Measurements from ENCODE around the gene BMP3. TPM values are rescaled to one million over a fixed set of nuclear protein-coding genes. Genes with fewer than 3 reads are reported as not detected.

The BMP3 gene
- total and polyA plus RNA-seq, 2 of the 8 experiments (the other 6 are each of a cell fraction or from before 2014, with no cell fraction given), result 0.02 TPM; not detected in 1

DNA sequence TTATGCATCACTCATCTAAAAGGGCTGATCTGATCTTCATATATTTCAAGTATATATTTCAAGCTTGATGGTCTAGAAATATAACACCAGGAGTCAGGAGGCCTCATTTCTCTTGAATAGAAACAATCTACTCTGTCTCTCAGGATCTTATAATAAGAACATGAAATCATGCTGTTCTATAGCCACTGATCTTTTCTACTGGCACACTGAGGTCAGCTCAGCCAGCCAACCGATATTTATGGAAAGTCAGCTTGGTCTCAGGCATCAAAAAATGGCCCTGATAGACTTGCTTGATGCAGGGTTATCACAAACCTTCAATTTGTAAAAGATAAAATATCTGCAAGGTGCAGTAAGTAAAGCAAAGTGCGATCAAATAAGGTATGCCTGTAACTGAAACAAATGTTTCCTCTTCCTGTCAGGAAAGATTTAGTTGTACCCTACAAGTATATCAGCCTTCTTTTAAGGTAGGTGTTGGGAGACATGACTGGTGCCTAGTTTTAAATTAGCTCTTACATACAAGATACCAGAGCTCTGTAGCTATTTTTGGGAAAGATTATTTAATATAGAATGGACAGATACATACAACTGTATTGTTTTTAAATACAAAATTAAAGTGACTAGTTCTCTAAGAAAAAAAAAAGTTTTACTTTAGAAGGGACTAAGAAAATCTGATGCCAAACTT is 63.4 kb downstream of the BMP3 start:
- no peak overlapping the region for H3K4ac ChIP-seq (replicated peaks; ENCODE audit: insufficient read length, low read depth, low read length)
- TF ChIP-seq JUND (IDR thresholded peaks at IDR 0.05; ENCODE audit: low read length), result no peak
- TF ChIP-seq RBBP5 (IDR thresholded peaks at IDR 0.05; ENCODE audit: borderline replicate concordance, low read depth, low read length), result no peak
- no peak for TF ChIP-seq CBX5 (IDR thresholded peaks at IDR 0.05; ENCODE audit: low read depth, low read length)
- no peak for TF ChIP-seq JUN (IDR thresholded peaks at IDR 0.05; ENCODE audit: low read depth, low read length)
- TF ChIP-seq POU5F1 (IDR thresholded peaks at IDR 0.05; ENCODE audit: low read depth, low read length), result no peak
- TF ChIP-seq SP4 (IDR thresholded peaks at IDR 0.05; ENCODE audit: low read length), result no peak
- TF ChIP-seq ZNF274 (IDR thresholded peaks at IDR 0.05; ENCODE audit: borderline replicate concordance, extremely low read depth, low read length), result no peak
- TF ChIP-seq, protein P1, sequence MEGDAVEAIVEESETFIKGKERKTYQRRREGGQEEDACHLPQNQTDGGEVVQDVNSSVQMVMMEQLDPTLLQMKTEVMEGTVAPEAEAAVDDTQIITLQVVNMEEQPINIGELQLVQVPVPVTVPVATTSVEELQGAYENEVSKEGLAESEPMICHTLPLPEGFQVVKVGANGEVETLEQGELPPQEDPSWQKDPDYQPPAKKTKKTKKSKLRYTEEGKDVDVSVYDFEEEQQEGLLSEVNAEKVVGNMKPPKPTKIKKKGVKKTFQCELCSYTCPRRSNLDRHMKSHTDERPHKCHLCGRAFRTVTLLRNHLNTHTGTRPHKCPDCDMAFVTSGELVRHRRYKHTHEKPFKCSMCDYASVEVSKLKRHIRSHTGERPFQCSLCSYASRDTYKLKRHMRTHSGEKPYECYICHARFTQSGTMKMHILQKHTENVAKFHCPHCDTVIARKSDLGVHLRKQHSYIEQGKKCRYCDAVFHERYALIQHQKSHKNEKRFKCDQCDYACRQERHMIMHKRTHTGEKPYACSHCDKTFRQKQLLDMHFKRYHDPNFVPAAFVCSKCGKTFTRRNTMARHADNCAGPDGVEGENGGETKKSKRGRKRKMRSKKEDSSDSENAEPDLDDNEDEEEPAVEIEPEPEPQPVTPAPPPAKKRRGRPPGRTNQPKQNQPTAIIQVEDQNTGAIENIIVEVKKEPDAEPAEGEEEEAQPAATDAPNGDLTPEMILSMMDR (IDR thresholded peaks at IDR 0.05; ENCODE audit: control extremely low read depth in 1 of 3, insufficient read depth in 1 of 3, low read depth in 1 of 3, low read length in 3 of 3), result no peak
- TF ChIP-seq BCL11A (IDR thresholded peaks at IDR 0.05; ENCODE audit: low read depth in 2 of 2, low read length in 2 of 2), result no peak
- TF ChIP-seq CBX8 (IDR thresholded peaks at IDR 0.05; ENCODE audit: borderline replicate concordance, low read depth, low read length), result no peak

More for the DNA sequence above, 63.4 kb downstream of the BMP3 start:
- Histone ChIP-seq H4K5ac (ENCODE audit: insufficient read length, low read depth, low read length) (no peak overlapping the region), H3K27ac (ENCODE audit: low read depth, low read length) (no peak overlapping the region), H3K79me1 (ENCODE audit: low read depth, low read length) (no peaks in the 10 kb centered on the region), H3K27me3 (replicated peaks in 1 of 4; ENCODE audit: control insufficient read depth in 3 of 4, extremely low read depth in 1 of 4, insufficient read depth in 3 of 4, low read length in 3 of 4) (no peaks in the 10 kb centered on the region), H2BK5ac (ENCODE audit: low read depth, low read length) (no peak overlapping the region), H4K20me1 (replicated peaks in 1 of 2; ENCODE audit: control insufficient read depth in 1 of 2, insufficient read depth in 2 of 2, low read length in 2 of 2) (no peaks in the 10 kb centered on the region), H3K14ac (ENCODE audit: insufficient read length) (no peak overlapping the region), H4K91ac (replicated peaks; ENCODE audit: insufficient read length, low read length) (no peak overlapping the region), H3K36me3 (ENCODE audit: control insufficient read depth in 2 of 4, insufficient read depth in 4 of 4, low read length in 3 of 4) (no peaks in the 10 kb centered on the region), H3K23ac (ENCODE audit: insufficient read length) (no peak overlapping the region), H2BK15ac (ENCODE audit: low read length) (no peak overlapping the region), H3K56ac (replicated peaks; ENCODE audit: insufficient read length, low read depth, low read length) (no peak overlapping the region), H2BK12ac (ENCODE audit: low read depth, low read length) (no peak overlapping the region), H2BK20ac (ENCODE audit: low read length) (no peak overlapping the region), H2BK120ac (replicated peaks; ENCODE audit: low read depth, low read length) (no peak overlapping the region), H2AFZ (ENCODE audit: low read length) (no peak overlapping the region), H3K18ac (ENCODE audit: extremely low read depth, low read length) (no peak overlapping the region), H3K9me3 (ENCODE audit: insufficient read depth in 2 of 2, low read depth in 1 of 2, low read length in 1 of 2) (no peaks in the 10 kb centered on the region), H3K4me3 (ENCODE audit: extremely low read depth in 1 of 4, insufficient read depth in 2 of 4, low read depth in 3 of 4, low read length in 4 of 4) (no peak overlapping the region), H4K8ac (ENCODE audit: extremely low read depth, insufficient read depth, low read length) (no peak overlapping the region), H3K4me2 (ENCODE audit: insufficient read depth in 1 of 2, low read depth in 2 of 2, low read length in 2 of 2) (no peak overlapping the region), H3K23me2 (ENCODE audit: low read depth, low read length) (no peaks in the 10 kb centered on the region; the same call in 1 of the 2 replicates), H3K9ac (replicated peaks in 1 of 4; ENCODE audit: extremely low read depth in 1 of 4, low read depth in 3 of 4, low read length in 3 of 4) (no peak overlapping the region), H3K4me1 (replicated peaks in 1 of 4; ENCODE audit: control insufficient read depth in 3 of 4, insufficient read depth in 4 of 4, low read length in 3 of 4) (no peaks in the 10 kb centered on the region), H3K79me2 (ENCODE audit: control insufficient read depth in 1 of 2, insufficient read depth in 2 of 2, low read length in 2 of 2) (no peaks in the 10 kb centered on the region), H2AK5ac (ENCODE audit: low read depth, low read length) (no peak overlapping the region)
- 86% methylated on average over 2 of the region's 2 CpGs; no CpG with 5 or more reads in 1 of the 2 experiments for WGBS, 2 experiments (ENCODE audit: extremely low coverage in 1 of 2, insufficient coverage in 1 of 2, insufficient read length in 1 of 2, insufficient replicate concordance in 2 of 2, low coverage in 1 of 2, low lambda C conversion rate in 2 of 2, missing lambda C conversion rate in 1 of 2)
- FAIRE-seq (no peak), DNase-seq (ENCODE audit: low read depth in 1 of 2, low spot score in 2 of 2) (no peak)
- ChIA-PET CTCF (ENCODE audit: partially characterized antibody) (interaction anchor here (0.7 to 1.4 kb wide), 3 partner anchors 14 to 1696 kb away, joined by 3 to 7 read pairs (median 3); no protein-coding TSS in a partner anchor), POLR2A (ENCODE audit: partially characterized antibody) (interaction anchor here (0.7 to 1.6 kb wide), 2 partner anchors 60 to 255 kb away, joined by 3 read pairs; no protein-coding TSS in a partner anchor)
